ENCODE results near the gene ZDHHC14.
"Not testable (repeated sequence)": the region's sequence is repeated elsewhere in the genome, so short reads cannot be mapped to it uniquely, and the experiment has no call there.

Gene ZDHHC14

GRCh38 chr6:157407646-157408045 lies 26.7 kb downstream of the ZDHHC14 start:
- DNase-seq: no peak

GRCh38 chr6:157408427-157408826 lies 27.4 kb downstream of the ZDHHC14 start:
- not testable (repeated sequence) for DNase-seq

GRCh38 chr6:157410045-157410444 lies 29.1 kb downstream of the ZDHHC14 start:
- no peak for DNase-seq

- no peak for DNase-seq
These were observed 30.4 kb downstream of the ZDHHC14 start for GRCh38 chr6:157411368-157411767.

GRCh38 chr6:157412791-157413190 lies 31.8 kb downstream of the ZDHHC14 start:
- DNase-seq: no peak

GRCh38 chr6:157420497-157420896 lies 39.5 kb downstream of the ZDHHC14 start:
- DNase-seq: no peak

GRCh38 chr6:157424491-157425020 lies 43.6 kb downstream of the ZDHHC14 start:
- DNase-seq: no peak

GRCh38 chr6:157427969-157428368 lies 47.0 kb downstream of the ZDHHC14 start:
- no peak for DNase-seq

- DNase-seq: no peak
These were observed 47.6 kb downstream of the ZDHHC14 start for GRCh38 chr6:157428427-157429202.

GRCh38 chr6:157429248-157429647 lies 48.3 kb downstream of the ZDHHC14 start:
- DNase-seq: no peak

- DNase-seq: no peak
These were observed 49.8 kb downstream of the ZDHHC14 start for GRCh38 chr6:157430834-157431233.

GRCh38 chr6:157432231-157432891 lies 51.4 kb downstream of the ZDHHC14 start:
- DNase-seq: no peak

- no peak for DNase-seq
These were observed 51.9 kb downstream of the ZDHHC14 start for GRCh38 chr6:157432892-157433265.

GRCh38 chr6:157433678-157434081 lies 52.7 kb downstream of the ZDHHC14 start:
- DNase-seq: no peak

GRCh38 chr6:157434349-157435033 lies 53.5 kb downstream of the ZDHHC14 start:
- DNase-seq: no peak

GRCh38 chr6:157436219-157436943 lies 55.4 kb downstream of the ZDHHC14 start:
- no peak for DNase-seq

- no peak for DNase-seq
These were observed 56.0 kb downstream of the ZDHHC14 start for GRCh38 chr6:157436944-157437336.

- DNase-seq: no peak
These were observed 57.7 kb downstream of the ZDHHC14 start for GRCh38 chr6:157438611-157439111.

- DNase-seq: no peak
These were observed 59.2 kb downstream of the ZDHHC14 start for GRCh38 chr6:157440171-157440570.

GRCh38 chr6:157442291-157442690 lies 61.3 kb downstream of the ZDHHC14 start:
- DNase-seq: no peak

- DNase-seq: no peak
These were observed 62.2 kb downstream of the ZDHHC14 start for GRCh38 chr6:157443066-157443800.

Data from NCI-H2107 (cell line).